Measurements from ENCODE around the gene HMGCS2.
A peak's percentile ranks its signal among the peaks of the same experiment; 100 is the strongest.
"Not testable (repeated sequence)": the region's sequence is repeated elsewhere in the genome, so short reads cannot be mapped to it uniquely, and the experiment has no call there.

Gene HMGCS2

DNA sequence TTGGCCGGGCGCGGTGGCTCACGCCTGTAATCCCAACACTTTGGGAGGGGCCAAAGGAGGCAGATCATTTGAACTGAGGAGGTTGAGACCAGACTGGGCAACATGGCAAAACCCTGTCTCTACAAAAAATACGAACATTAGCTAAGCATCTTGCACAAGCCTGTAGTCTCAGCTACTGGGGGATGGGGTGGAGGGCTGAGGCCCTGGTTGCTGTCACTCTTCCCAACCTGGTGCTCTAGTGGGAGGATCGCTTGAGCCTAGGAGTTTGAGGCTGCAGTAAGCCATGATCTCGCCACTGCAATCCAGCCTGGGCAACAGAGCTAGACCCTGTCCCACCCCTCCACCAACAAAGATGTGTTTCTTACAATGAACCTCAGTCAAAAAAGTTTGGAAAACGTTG is 54.1 kb downstream of the HMGCS2 start:
- TF ChIP-seq, protein P1, sequence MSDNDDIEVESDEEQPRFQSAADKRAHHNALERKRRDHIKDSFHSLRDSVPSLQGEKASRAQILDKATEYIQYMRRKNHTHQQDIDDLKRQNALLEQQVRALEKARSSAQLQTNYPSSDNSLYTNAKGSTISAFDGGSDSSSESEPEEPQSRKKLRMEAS (IDR thresholded peaks at IDR 0.05; ENCODE audit: low read depth, low read length), result no peak
- TF ChIP-seq, protein P2, sequence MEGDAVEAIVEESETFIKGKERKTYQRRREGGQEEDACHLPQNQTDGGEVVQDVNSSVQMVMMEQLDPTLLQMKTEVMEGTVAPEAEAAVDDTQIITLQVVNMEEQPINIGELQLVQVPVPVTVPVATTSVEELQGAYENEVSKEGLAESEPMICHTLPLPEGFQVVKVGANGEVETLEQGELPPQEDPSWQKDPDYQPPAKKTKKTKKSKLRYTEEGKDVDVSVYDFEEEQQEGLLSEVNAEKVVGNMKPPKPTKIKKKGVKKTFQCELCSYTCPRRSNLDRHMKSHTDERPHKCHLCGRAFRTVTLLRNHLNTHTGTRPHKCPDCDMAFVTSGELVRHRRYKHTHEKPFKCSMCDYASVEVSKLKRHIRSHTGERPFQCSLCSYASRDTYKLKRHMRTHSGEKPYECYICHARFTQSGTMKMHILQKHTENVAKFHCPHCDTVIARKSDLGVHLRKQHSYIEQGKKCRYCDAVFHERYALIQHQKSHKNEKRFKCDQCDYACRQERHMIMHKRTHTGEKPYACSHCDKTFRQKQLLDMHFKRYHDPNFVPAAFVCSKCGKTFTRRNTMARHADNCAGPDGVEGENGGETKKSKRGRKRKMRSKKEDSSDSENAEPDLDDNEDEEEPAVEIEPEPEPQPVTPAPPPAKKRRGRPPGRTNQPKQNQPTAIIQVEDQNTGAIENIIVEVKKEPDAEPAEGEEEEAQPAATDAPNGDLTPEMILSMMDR (IDR thresholded peaks at IDR 0.05; ENCODE audit: low read depth, low read length), result no peak
- TF ChIP-seq MYC (IDR thresholded peaks at IDR 0.05; ENCODE audit: low read depth, low read length), result no peak
- TF ChIP-seq POLR2A (IDR thresholded peaks at IDR 0.05; ENCODE audit: extremely low read depth, insufficient read length), result no peak
- peak; percentile 49 for DNase-seq (ENCODE audit: low read depth)
- H3K4me3 ChIP-seq (ENCODE audit: low read depth, low read length), result no peak overlapping the region

DNA sequence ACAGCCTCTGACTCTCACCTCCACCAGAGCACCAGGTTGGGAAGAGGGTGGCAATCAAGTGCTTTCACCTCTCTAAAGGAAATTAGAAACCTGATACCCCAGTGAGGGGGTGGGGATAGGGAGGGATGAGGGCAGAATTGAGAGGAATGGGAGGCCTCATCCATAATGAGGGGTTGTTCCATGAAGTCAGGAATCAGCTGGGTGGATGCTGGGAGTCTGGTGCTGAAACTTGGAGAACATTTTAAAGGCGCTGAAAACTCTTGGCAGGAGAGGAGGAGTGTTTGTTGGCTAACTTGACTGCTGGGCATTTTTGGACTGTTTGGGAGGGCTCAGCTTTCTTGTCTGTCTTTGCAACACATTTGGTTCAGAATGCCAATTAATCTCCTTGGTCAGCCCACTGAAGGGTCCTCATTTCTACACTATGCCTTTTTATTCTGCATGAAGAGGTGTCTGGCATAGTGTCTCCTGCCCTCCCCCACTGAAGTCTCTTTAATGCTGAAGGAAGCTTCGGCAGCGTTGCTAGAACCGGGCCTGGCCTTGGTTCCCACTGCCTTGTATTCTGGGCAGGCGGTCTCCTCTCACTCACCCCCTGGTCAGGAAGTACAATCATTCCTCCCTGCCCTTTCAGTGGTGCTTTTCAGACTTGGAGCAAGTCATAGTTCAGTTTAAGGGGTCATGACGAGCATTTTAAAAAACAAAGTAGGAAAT is 54.8 kb downstream of the HMGCS2 start:
- peak overlapping the region; percentile 90 for H3K4me3 ChIP-seq (ENCODE audit: low read depth, low read length)
- no peak for TF ChIP-seq POLR2A (IDR thresholded peaks at IDR 0.05; ENCODE audit: extremely low read depth, insufficient read length)

DNA sequence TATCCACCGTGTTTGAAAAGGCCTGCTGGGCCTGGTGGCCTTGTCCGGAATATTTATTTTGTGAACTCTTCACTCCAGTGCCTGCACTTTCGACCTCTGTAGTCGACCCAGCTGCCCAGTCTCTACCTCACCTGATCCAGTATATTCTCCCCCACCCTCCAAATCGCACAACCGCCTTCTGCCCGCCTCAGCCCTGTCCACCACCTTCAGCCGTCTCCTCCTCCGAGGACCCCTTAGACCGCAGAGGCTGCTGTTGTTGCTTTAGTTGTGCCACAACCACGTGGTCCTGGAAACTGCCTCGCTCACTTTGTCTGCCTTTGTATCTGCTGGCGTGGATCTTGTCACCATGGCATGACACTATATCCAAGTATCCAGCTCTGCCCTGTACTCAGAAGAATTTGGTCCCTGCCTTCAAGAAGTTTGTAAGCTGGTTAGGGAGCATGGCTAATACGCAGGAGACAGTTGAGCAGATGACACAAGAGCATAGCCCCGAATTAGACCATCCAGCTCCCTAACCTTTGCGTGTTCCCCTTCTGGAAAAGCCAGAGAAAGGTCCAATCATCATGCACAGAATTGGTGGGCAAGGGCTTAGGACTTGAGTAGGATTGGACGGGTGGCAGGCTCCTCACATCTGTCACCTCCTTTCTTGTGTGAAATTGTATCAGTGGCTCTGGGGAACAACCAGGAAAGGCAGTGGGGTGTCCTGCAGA is 55.5 kb downstream of the HMGCS2 start:
- TF ChIP-seq, protein P2 (IDR thresholded peaks at IDR 0.05; ENCODE audit: low read depth, low read length), result no peak
- TF ChIP-seq POLR2A (IDR thresholded peaks at IDR 0.05; ENCODE audit: extremely low read depth, insufficient read length) (no peak), MYC (IDR thresholded peaks at IDR 0.05; ENCODE audit: low read depth, low read length) (peak; percentile 16; the same call in 1 of the 2 replicates)
- TF ChIP-seq, protein P1 (IDR thresholded peaks at IDR 0.05; ENCODE audit: low read depth, low read length), result peak; percentile 89
- DNase-seq (ENCODE audit: low read depth), result peak; percentile 55
- peak overlapping the region; percentile 90 for H3K4me3 ChIP-seq (ENCODE audit: low read depth, low read length)

More for the DNA sequence above, 54.8 kb downstream of the HMGCS2 start:
- DNase-seq (ENCODE audit: low read depth), result peak; percentile 8

DNA sequence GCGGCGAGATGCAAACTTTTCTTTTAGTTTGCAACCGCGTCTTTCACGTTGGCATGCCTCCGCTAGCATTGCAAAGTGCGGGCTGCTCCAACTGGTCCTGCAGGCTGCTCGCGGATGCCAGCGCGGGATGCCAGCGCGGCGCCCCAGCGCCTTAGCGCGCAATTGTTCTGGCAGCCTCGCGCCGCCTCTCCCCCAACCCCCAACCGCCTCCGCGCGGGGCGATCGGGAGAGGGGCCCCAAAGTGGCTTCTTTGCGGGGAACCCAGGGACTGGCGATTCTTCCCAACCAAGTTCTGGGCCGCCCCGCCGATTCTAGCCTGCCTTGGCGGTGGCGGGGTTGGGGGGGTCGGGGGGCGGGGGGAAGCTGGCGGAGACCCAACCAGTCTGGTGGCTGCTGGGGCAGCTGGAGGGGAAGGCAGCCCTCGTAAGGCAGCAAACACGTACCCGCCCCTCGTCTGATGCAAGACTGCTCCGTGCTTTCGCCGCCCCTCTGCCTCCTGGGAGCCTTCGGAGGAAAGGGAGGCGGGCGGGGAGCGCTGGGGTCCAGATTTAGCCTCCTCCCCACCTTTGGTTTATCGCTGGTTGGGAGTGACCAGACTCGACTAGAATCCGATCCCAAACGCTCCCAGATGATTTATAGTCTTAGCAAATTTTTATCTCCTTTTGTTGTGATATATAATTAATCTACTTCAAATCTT is 56.2 kb downstream of the HMGCS2 start:
- peak; percentile 93 for DNase-seq (ENCODE audit: low read depth)
- TF ChIP-seq POLR2A (IDR thresholded peaks at IDR 0.05; ENCODE audit: extremely low read depth, insufficient read length) (no peak), MYC (IDR thresholded peaks at IDR 0.05; ENCODE audit: low read depth, low read length) (no peak)
- TF ChIP-seq, protein P1 (IDR thresholded peaks at IDR 0.05; ENCODE audit: low read depth, low read length), result peak; percentile 35; the same call in 1 of the 2 replicates
- TF ChIP-seq, protein P2 (IDR thresholded peaks at IDR 0.05; ENCODE audit: low read depth, low read length), result no peak
- peak overlapping the region; percentile 90 for H3K4me3 ChIP-seq (ENCODE audit: low read depth, low read length)

DNA sequence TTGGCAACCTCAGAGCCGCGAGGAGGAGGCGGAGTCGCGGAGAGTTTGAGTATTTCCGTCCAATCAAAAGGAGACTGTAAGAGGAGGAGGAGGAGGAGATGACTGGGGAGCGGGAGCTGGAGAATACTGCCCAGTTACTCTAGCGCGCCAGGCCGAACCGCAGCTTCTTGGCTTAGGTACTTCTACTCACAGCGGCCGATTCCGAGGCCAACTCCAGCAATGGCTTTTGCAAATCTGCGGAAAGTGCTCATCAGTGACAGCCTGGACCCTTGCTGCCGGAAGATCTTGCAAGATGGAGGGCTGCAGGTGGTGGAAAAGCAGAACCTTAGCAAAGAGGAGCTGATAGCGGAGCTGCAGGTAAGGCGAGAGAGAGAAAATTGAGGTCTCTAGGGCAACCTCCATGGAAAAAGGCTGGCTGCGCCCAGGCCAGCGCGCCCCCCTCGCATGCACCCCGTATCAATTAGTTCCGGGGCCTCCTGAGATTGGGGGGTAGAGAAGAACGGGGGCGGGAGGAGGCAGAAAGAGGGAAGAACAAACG is 56.8 kb downstream of the HMGCS2 start, which contains the start of gene PHGDH:
TSS of gene PHGDH (plus strand) at position 131 of the 538 bp plus-strand sequence. CDS start at position 220, 89 bp downstream.
- TF ChIP-seq POLR2A (IDR thresholded peaks at IDR 0.05; ENCODE audit: extremely low read depth, insufficient read length) (peak; percentile 65), MYC (IDR thresholded peaks at IDR 0.05; ENCODE audit: low read depth, low read length) (no peak)
- TF ChIP-seq, protein P2 (IDR thresholded peaks at IDR 0.05; ENCODE audit: low read depth, low read length), result no peak
- TF ChIP-seq, protein P1 (IDR thresholded peaks at IDR 0.05; ENCODE audit: low read depth, low read length), result no peak
- peak; percentile 91 for DNase-seq (ENCODE audit: low read depth)
- peak within 1 kb of the TSS; percentile 90 for H3K4me3 ChIP-seq (ENCODE audit: low read depth, low read length)

DNA sequence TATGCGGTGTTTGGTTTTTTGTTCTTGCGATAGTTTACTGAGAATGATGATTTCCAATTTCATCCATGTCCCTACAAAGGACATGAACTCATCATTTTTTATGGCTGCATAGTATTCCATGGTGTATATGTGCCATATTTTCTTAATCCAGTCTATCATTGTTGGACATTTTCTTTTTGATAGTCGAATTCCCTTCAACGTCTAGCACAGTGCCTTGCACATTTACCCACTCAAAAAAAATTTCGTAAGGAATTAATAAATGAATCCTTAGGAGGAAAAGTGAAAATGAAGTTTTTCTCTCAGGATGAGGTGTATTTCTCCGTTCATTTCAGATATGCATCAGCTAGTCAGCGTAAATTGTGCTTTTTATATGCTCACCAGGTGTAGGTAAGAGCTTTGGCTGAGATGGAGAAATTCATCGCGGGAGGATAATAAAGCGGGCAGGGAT is 57.3 kb downstream of the HMGCS2 start:
- peak overlapping the region; percentile 90 for H3K4me3 ChIP-seq (ENCODE audit: low read depth, low read length)
- DNase-seq (ENCODE audit: low read depth), result not testable (repeated sequence)

DNA sequence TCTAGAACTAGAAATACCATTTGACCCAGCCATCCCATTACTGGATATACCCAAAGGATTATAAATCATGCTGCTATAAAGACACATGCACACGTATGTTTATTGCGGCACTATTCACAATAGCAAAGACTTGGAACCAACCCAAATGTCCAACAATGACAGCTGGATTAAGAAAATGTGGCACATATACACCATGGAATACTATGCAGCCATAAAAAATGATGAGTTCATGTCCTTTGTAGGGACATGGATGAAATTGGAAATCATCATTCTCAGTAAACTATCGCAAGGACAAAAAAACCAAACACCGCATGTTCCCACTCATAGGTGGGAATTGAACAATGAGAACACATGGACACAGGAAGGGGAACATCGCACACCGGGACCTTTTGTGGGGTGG is 62.1 kb downstream of the HMGCS2 start:
- H3K4me3 ChIP-seq (ENCODE audit: low read depth, low read length); DNase-seq (ENCODE audit: low read depth): not testable (repeated sequence)

Measured in NB4 (cell line).